ENCODE measurements around the gene ELMO1.

DNA sequence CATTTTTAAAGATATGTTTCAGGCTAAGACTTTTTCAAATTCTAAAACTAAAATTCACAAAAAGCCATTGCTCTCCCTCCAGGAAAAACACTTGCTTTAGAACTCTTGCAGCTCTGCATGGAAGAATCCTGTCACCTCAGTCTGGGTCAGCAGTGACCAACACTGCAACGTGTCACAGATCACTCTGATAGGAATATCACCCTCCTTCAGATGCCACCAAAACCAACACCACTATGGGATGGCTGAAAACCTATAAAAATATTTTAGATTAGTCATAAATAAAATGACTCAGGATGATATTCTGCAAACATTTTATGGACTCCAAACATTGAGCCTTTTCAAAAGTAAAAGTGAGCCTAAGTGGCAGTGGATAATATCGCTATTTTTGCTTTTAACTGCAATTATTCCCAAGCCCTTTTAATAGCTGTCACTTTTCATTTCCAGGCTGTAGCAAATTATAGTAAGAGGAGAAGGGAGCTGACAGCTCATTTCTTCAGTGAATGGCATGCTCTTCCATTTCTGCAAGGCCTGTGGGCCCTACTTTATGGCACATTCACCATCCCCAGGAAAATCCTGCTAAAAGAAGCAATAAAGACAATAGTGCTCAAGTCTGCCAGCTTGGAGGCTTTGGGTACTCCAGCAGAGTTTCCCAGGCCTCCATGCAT, 21.3 kb downstream of the ELMO1 start:
- TF ChIP-seq POLR2A (IDR thresholded peaks at IDR 0.05), result no peak
- TF ChIP-seq, protein P1, sequence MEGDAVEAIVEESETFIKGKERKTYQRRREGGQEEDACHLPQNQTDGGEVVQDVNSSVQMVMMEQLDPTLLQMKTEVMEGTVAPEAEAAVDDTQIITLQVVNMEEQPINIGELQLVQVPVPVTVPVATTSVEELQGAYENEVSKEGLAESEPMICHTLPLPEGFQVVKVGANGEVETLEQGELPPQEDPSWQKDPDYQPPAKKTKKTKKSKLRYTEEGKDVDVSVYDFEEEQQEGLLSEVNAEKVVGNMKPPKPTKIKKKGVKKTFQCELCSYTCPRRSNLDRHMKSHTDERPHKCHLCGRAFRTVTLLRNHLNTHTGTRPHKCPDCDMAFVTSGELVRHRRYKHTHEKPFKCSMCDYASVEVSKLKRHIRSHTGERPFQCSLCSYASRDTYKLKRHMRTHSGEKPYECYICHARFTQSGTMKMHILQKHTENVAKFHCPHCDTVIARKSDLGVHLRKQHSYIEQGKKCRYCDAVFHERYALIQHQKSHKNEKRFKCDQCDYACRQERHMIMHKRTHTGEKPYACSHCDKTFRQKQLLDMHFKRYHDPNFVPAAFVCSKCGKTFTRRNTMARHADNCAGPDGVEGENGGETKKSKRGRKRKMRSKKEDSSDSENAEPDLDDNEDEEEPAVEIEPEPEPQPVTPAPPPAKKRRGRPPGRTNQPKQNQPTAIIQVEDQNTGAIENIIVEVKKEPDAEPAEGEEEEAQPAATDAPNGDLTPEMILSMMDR (IDR thresholded peaks at IDR 0.05), result no peak

All from heart left ventricle (tissue), 13 donors.